K562 (cell line): ENCODE results near the gene GTPBP1. TPM values are rescaled to one million over a fixed set of nuclear protein-coding genes. Genes with fewer than 3 reads are reported as not detected.

Experiments
- CREM ChIP-seq: IDR thresholded peaks from 2 replicates; pipeline ENCODE4 v1.6.1; 2014; ENCODE audit warnings: antibody characterized with exemption, low read depth
- GATA2 ChIP-seq: sonication (generic); formaldehyde crosslinking; IDR thresholded peaks from 2 replicates; pipeline ENCODE4 v1.4.0; 2020; ENCODE audit warnings: mild to moderate bottlenecking, missing genetic modification reagents
- IRF2 ChIP-seq: sonication (generic); formaldehyde crosslinking; IDR thresholded peaks from 2 replicates; pipeline ENCODE4 v1.8.1; 2022; ENCODE audit warnings: mild to moderate bottlenecking, missing genetic modification reagents
- LEF1 ChIP-seq: fragments of 450-650 bp; IDR thresholded peaks from 2 replicates; pipeline ENCODE4 v1.6.1; 2016; ENCODE audit warnings: mild to moderate bottlenecking
- RFX1 ChIP-seq: fragments of 450-650 bp; IDR thresholded peaks from 2 replicates; pipeline ENCODE4 v1.6.1; 2016; ENCODE audit warnings: mild to moderate bottlenecking, moderate library complexity
- TBP ChIP-seq: optimal IDR thresholded peaks from 2 replicates; pipeline ENCODE3; 2011; ENCODE audit warnings: low read depth, low read length, improper control_type of control experiment
- TEAD4 ChIP-seq, 2 experiments: sonication (generic) in 1 of 2; formaldehyde crosslinking in 1 of 2; IDR thresholded peaks; 2 replicates each; pipeline versions ENCODE4 v1.6.1 to v1.8.0; 2012 to 2022; ENCODE audit warnings: borderline replicate concordance in 1 of 2, inconsistent platforms in 1 of 2, low read length in 1 of 2, mild to moderate bottlenecking in 1 of 2, missing genetic modification reagents in 1 of 2
- ZNF239 ChIP-seq: fragments of 250-450 bp; sonication (Bioruptor Pico); IDR thresholded peaks from 2 replicates; pipeline ENCODE4 v1.4.0; 2020; ENCODE audit warnings: mild to moderate bottlenecking
- ZNF384 ChIP-seq: IDR thresholded peaks from 2 replicates; pipeline ENCODE4 v1.6.1; 2012; ENCODE audit warnings: low read depth, low read length, improper control_type of control experiment
- polyA plus RNA-seq, 8 experiments: library from polyadenylated mRNA; depleted of rRNA in 4 of 8; stranded (reverse) in 5 of 8; unstranded in 3 of 8; fragments of >200 nt; fragmentation: Nextera tagmentation in 2 of 8; fragmentation: Illumina TruSeq in 1 of 8; extraction: Ambion mirVana in 2 of 8; extraction: Trizol in 1 of 8; gene quantifications; 2 replicates each; pipeline versions ENCODE4 v1.2.1 to v1.2.3, GENCODE V29; 2011 to 2014; ENCODE audit warnings: inconsistent platforms in 1 of 8, missing spikeins in 1 of 8
- total RNA-seq, 7 experiments: library from RNA; depleted of rRNA in 6 of 7; stranded (reverse); fragments of >200 nt in 6 of 7; fragmentation: Illumina TruSeq in 2 of 7; extraction: Trizol in 2 of 7; gene quantifications; 2 replicates each; pipeline versions ENCODE4 v1.2.1 to v1.2.3, GENCODE V29; 2011 to 2021; ENCODE audit warnings: low replicate concordance in 1 of 7
- TF ChIP-seq, protein P1 (sequence below): fragments of 450-650 bp; IDR thresholded peaks from 2 replicates; pipeline ENCODE4 v1.7.1; 2018; ENCODE audit warnings: mild to moderate bottlenecking, low read depth; ENCODE audit not compliant: partially characterized antibody
- TF ChIP-seq, protein P2 (sequence below), 2 experiments: fragments of 150-350 bp in 1 of 2; IDR thresholded peaks; 2 replicates each; pipeline ENCODE4 v1.6.1; 2012 to 2016; ENCODE audit warnings: low read depth in 2 of 2, low read length in 2 of 2, mild to moderate bottlenecking in 1 of 2, moderate library complexity in 1 of 2
- TF ChIP-seq, protein P3 (sequence below): sonication (generic); formaldehyde crosslinking; IDR thresholded peaks from 2 replicates; pipeline ENCODE4 v1.8.0; 2022; ENCODE audit warnings: mild to moderate bottlenecking, missing genetic modification reagents
- TF ChIP-seq, protein P4 (sequence below): sonication (generic); formaldehyde crosslinking; IDR thresholded peaks from 2 replicates; pipeline ENCODE4 v1.8.1; 2023; ENCODE audit warnings: mild to moderate bottlenecking, missing genetic modification reagents

GTPBP1 gene
- total and polyA plus RNA-seq, 9 of the 15 experiments (the other 6 are each of a cell fraction or from before 2014, with no cell fraction given), result 0.83 to 53.2 (median 23.3) TPM

DNA sequence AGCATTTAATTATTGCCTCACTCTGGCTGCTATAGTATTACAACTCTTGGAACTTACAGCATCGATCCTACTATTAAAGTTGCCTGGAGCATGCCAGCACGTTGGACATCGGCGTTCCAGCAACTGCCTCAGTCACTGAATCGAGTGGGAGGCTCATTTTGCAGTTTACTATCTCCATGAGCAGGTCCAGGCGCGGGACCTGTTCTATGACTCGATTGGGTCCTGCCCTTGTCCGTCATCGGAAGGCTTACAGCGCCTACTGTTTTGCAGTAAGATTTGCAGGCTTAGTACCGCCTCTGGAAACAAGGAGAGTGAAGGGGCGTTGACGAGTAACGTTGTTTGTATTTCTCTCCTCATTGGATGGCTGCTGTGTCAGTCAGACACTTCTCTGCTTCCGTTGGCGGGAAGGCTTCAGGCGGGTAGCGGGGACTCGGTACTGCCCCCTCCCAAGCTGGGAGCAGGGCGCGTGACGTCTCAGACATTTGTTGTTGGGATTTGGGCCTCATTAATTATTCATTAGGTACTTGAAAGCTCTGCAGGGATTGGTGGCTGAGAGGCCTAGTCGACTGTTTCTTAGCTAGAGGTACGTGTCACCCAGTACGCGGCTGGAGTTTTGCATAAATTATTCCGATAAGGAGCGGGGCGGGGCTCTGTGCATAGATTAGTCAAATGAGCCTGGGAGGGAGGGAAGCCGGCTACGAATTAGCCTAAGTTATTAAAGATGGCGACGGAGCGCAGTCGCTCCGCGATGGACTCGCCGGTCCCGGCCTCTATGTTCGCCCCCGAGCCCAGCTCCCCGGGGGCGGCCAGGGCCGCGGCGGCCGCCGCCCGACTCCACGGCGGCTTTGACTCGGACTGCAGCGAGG is at the start of gene GTPBP1 (continued):
- TF ChIP-seq GATA2 (CRISPR knock-in tag) (0 out of 2 replicates have a peak, but pooled peaks have one; percentile 43), ZNF384 (no peak), IRF2 (no peak), LEF1 (no peak), ZNF239 (no peak), TEAD4 (IDR thresholded peaks at IDR 0.05; ENCODE audit: low read length) (peak; percentile 38; the same call in 1 of the 2 replicates), TEAD4 (CRISPR knock-in tag; IDR thresholded peaks at IDR 0.05; ENCODE audit: borderline replicate concordance) (no peak), RFX1 (peak; percentile 46), TBP (peak; percentile 86), CREM (peak; percentile 91)
- TF ChIP-seq, protein P1, sequence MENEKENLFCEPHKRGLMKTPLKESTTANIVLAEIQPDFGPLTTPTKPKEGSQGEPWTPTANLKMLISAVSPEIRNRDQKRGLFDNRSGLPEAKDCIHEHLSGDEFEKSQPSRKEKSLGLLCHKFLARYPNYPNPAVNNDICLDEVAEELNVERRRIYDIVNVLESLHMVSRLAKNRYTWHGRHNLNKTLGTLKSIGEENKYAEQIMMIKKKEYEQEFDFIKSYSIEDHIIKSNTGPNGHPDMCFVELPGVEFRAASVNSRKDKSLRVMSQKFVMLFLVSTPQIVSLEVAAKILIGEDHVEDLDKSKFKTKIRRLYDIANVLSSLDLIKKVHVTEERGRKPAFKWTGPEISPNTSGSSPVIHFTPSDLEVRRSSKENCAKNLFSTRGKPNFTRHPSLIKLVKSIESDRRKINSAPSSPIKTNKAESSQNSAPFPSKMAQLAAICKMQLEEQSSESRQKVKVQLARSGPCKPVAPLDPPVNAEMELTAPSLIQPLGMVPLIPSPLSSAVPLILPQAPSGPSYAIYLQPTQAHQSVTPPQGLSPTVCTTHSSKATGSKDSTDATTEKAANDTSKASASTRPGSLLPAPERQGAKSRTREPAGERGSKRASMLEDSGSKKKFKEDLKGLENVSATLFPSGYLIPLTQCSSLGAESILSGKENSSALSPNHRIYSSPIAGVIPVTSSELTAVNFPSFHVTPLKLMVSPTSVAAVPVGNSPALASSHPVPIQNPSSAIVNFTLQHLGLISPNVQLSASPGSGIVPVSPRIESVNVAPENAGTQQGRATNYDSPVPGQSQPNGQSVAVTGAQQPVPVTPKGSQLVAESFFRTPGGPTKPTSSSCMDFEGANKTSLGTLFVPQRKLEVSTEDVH, result peak; percentile 92
- TF ChIP-seq, protein P2, sequence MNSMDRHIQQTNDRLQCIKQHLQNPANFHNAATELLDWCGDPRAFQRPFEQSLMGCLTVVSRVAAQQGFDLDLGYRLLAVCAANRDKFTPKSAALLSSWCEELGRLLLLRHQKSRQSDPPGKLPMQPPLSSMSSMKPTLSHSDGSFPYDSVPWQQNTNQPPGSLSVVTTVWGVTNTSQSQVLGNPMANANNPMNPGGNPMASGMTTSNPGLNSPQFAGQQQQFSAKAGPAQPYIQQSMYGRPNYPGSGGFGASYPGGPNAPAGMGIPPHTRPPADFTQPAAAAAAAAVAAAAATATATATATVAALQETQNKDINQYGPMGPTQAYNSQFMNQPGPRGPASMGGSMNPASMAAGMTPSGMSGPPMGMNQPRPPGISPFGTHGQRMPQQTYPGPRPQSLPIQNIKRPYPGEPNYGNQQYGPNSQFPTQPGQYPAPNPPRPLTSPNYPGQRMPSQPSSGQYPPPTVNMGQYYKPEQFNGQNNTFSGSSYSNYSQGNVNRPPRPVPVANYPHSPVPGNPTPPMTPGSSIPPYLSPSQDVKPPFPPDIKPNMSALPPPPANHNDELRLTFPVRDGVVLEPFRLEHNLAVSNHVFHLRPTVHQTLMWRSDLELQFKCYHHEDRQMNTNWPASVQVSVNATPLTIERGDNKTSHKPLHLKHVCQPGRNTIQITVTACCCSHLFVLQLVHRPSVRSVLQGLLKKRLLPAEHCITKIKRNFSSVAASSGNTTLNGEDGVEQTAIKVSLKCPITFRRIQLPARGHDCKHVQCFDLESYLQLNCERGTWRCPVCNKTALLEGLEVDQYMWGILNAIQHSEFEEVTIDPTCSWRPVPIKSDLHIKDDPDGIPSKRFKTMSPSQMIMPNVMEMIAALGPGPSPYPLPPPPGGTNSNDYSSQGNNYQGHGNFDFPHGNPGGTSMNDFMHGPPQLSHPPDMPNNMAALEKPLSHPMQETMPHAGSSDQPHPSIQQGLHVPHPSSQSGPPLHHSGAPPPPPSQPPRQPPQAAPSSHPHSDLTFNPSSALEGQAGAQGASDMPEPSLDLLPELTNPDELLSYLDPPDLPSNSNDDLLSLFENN (IDR thresholded peaks at IDR 0.05; ENCODE audit: low read depth in 2 of 2, low read length in 2 of 2), result 0 out of 4 replicates have a peak, but pooled peaks of 1 of the 2 experiments have one; percentile 59
- TF ChIP-seq, protein P3, sequence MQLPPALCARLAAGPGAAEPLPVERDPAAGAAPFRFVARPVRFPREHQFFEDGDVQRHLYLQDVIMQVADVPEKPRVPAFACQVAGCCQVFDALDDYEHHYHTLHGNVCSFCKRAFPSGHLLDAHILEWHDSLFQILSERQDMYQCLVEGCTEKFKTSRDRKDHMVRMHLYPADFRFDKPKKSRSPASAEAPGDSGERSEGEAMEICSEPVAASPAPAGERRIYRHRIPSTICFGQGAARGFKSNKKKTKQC (CRISPR knock-in tag), result no peak
- TF ChIP-seq, protein P4, sequence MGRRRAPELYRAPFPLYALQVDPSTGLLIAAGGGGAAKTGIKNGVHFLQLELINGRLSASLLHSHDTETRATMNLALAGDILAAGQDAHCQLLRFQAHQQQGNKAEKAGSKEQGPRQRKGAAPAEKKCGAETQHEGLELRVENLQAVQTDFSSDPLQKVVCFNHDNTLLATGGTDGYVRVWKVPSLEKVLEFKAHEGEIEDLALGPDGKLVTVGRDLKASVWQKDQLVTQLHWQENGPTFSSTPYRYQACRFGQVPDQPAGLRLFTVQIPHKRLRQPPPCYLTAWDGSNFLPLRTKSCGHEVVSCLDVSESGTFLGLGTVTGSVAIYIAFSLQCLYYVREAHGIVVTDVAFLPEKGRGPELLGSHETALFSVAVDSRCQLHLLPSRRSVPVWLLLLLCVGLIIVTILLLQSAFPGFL (CRISPR knock-in tag), result no peak
